Measurements from ENCODE around the gene IRF5. TPM values are rescaled to one million over a fixed set of nuclear protein-coding genes. Genes with fewer than 3 reads are reported as not detected.

Gene IRF5
- total and polyA plus RNA-seq, 2 donors (not counting 1 experiment from before 2014, with no cell fraction given), result 91.3 to 135 TPM

DNA sequence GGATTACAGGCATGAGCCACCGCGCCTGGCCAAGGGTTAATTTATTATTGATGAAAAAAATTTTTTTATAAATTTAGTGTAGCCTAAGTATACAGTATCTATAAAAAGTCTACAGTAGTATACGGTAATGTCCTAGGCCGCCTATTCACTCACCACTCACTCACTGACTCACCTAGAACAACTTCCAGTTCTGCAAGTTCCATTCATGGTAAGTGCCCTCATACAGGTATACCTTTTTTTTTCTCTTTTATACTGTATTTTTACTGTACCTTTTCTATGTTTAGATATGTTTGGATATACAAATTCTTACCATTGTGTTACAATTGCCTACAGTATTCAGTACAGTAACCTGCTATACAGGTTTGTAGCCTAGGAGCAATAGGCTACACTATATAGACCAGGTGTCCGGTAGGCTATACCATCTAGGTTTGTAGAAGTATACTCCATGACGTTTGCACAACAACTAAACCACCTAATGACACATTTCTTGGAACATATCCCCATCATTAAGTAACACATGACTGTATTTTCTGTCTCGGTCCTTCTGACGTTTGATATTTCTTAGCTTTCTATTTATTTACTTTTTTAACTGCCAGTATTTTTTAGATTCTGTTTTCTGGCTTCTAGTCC lies 23.4 kb downstream of the IRF5 start:
- H3K27me3 Mint-ChIP-seq, result no peaks in the 10 kb centered on the region
- H3K27ac Mint-ChIP-seq, result peak overlapping the region; percentile 88
- H3K27me3 ChIP-seq (replicated peaks in 1 of 4; ENCODE audit: control extremely low read depth in 1 of 4, control insufficient read depth in 3 of 4, insufficient read depth in 4 of 4, low read length in 3 of 4), result no peaks in the 10 kb centered on the region
- no peak overlapping the region for H2AFZ ChIP-seq (ENCODE audit: insufficient read depth, low read depth, low read length, poor library complexity, severe bottlenecking)
- ATAC-seq (ENCODE audit: low read depth) (no peak), DNase-seq (no peak)
- intact Hi-C loops (cut with micrococcal nuclease), result loop anchor here (10.0 kb wide), 1 partner anchor 94 kb away; the partner anchor contains the start of gene TNPO3
- CTCF ChIA-PET, result interaction anchor here (1.2 to 3.8 kb wide), 3 partner anchors 21 to 78 kb away, joined by 3 to 12 read pairs (median 5); no protein-coding TSS in a partner anchor
- H4K20me1 ChIP-seq (ENCODE audit: control insufficient read depth, insufficient read depth, low read length, poor library complexity, severe bottlenecking), result no peaks in the 10 kb centered on the region
- H3K4me3 Mint-ChIP-seq, result no peak overlapping the region
- H3K4me2 ChIP-seq (replicated peaks; ENCODE audit: low read depth, low read length, poor library complexity, severe bottlenecking), result no peak overlapping the region
- H3K9me3 Mint-ChIP-seq (ENCODE audit: insufficient read depth), result no peaks in the 10 kb centered on the region
- H3K4me1 Mint-ChIP-seq, result peaks cover 34% of the 10 kb centered on the region
- no peak overlapping the region for H3K4me3 ChIP-seq (ENCODE audit: control extremely low read depth in 1 of 5, extremely low read depth in 1 of 5, insufficient read depth in 1 of 5, low read depth in 2 of 5, low read length in 4 of 5)
- peaks cover 24 to 56% of the 10 kb centered on the region in 2 experiments for H3K36me3 ChIP-seq (replicated peaks in 1 of 2; ENCODE audit: control extremely low read depth in 1 of 2, control insufficient read depth in 1 of 2, extremely low read depth in 1 of 2, insufficient read depth in 2 of 2, low read length in 1 of 2)
- WGBS (ENCODE audit: insufficient coverage), result no CpG with 5 or more reads among the region's 8 CpGs
- H3K79me2 ChIP-seq (ENCODE audit: control insufficient read depth, insufficient read depth, low read length), result peaks cover 13% of the 10 kb centered on the region
- no peaks in the 10 kb centered on the region for H3K9me3 ChIP-seq (ENCODE audit: control extremely low read depth in 1 of 3, control insufficient read depth in 2 of 3, insufficient read depth in 1 of 3, low read length in 2 of 3)
- H3K4me1 ChIP-seq (ENCODE audit: control insufficient read depth in 2 of 2, insufficient read depth in 2 of 2, low read length in 2 of 2), result peaks cover 16% of the 10 kb centered on the region in 2 donors
- H3K9ac ChIP-seq (ENCODE audit: low read length), result no peak overlapping the region
- POLR2A ChIA-PET, result interaction anchor here (0.5 to 1.9 kb wide), 3 partner anchors 18 to 330 kb away, joined by 5 to 21 read pairs (median 6); no protein-coding TSS in a partner anchor
- H3K27ac ChIP-seq (ENCODE audit: low read length in 2 of 2), result peak overlapping the region in 1 of 2 donors; percentile 55
- TF ChIP-seq, protein P1, sequence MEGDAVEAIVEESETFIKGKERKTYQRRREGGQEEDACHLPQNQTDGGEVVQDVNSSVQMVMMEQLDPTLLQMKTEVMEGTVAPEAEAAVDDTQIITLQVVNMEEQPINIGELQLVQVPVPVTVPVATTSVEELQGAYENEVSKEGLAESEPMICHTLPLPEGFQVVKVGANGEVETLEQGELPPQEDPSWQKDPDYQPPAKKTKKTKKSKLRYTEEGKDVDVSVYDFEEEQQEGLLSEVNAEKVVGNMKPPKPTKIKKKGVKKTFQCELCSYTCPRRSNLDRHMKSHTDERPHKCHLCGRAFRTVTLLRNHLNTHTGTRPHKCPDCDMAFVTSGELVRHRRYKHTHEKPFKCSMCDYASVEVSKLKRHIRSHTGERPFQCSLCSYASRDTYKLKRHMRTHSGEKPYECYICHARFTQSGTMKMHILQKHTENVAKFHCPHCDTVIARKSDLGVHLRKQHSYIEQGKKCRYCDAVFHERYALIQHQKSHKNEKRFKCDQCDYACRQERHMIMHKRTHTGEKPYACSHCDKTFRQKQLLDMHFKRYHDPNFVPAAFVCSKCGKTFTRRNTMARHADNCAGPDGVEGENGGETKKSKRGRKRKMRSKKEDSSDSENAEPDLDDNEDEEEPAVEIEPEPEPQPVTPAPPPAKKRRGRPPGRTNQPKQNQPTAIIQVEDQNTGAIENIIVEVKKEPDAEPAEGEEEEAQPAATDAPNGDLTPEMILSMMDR (IDR thresholded peaks at IDR 0.05), result no peak
- TF ChIP-seq EZH2 (IDR thresholded peaks at IDR 0.05; ENCODE audit: borderline replicate concordance, insufficient read depth, low read depth, low read length, poor library complexity, severe bottlenecking), result no peak

DNA sequence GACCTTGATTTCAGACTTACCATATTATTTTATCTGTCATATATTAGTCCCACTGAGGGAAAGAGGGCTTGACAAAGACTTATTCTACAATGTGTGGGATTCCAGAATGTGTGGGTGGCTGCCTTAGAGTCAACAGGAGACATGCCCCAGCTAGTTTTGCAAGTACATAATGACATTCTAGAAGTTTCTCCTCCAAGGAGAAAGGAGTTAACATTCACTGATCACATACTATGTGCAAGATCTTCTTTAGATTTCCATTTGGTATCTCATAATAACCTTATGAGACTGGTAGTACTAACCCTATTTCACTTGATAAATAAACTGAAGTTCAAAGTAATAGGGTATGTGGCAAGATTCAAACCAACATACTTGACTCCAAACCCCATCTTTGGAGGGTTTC lies 25.2 kb downstream of the IRF5 start:
- H4K20me1 ChIP-seq (ENCODE audit: control insufficient read depth, insufficient read depth, low read length, poor library complexity, severe bottlenecking), result no peaks in the 10 kb centered on the region
- DNase-seq (no peak), ATAC-seq (ENCODE audit: low read depth) (peak; percentile 16)
- TF ChIP-seq, protein P1 (IDR thresholded peaks at IDR 0.05), result no peak
- peaks cover 16% of the 10 kb centered on the region in 2 donors for H3K4me1 ChIP-seq (ENCODE audit: control insufficient read depth in 2 of 2, insufficient read depth in 2 of 2, low read length in 2 of 2)
- H2AFZ ChIP-seq (ENCODE audit: insufficient read depth, low read depth, low read length, poor library complexity, severe bottlenecking), result no peak overlapping the region
- intact Hi-C loops (cut with micrococcal nuclease), result loop anchor here (1.0 to 10.0 kb wide), 5 partner anchors 8 to 92 kb away; partner anchors contain the start of gene TNPO3
- peak overlapping the region in 1 of 5 experiments; percentile 36 for H3K4me3 ChIP-seq (ENCODE audit: control extremely low read depth in 1 of 5, extremely low read depth in 1 of 5, insufficient read depth in 1 of 5, low read depth in 2 of 5, low read length in 4 of 5)
- H3K9me3 ChIP-seq (ENCODE audit: control extremely low read depth in 1 of 3, control insufficient read depth in 2 of 3, insufficient read depth in 1 of 3, low read length in 2 of 3), result no peaks in the 10 kb centered on the region
- CTCF ChIA-PET, result interaction anchor here (0.6 to 3.8 kb wide), 5 partner anchors 22 to 79 kb away, joined by 3 to 12 read pairs (median 4); no protein-coding TSS in a partner anchor
- H3K4me2 ChIP-seq (replicated peaks; ENCODE audit: low read depth, low read length, poor library complexity, severe bottlenecking), result peak overlapping the region; percentile 52
- H3K9ac ChIP-seq (ENCODE audit: low read length), result peak overlapping the region; percentile 34
- peak overlapping the region; percentile 80 to 92 for H3K27ac ChIP-seq (ENCODE audit: low read length in 2 of 2)
- H3K27me3 ChIP-seq (replicated peaks in 1 of 4; ENCODE audit: control extremely low read depth in 1 of 4, control insufficient read depth in 3 of 4, insufficient read depth in 4 of 4, low read length in 3 of 4), result no peaks in the 10 kb centered on the region
- no peaks in the 10 kb centered on the region for H3K27me3 Mint-ChIP-seq
- H3K4me1 Mint-ChIP-seq, result peaks cover 27% of the 10 kb centered on the region
- no peaks in the 10 kb centered on the region for H3K9me3 Mint-ChIP-seq (ENCODE audit: insufficient read depth)
- H3K79me2 ChIP-seq (ENCODE audit: control insufficient read depth, insufficient read depth, low read length), result peaks cover 13% of the 10 kb centered on the region
- POLR2A ChIA-PET, result interaction anchor here (1.5 to 1.9 kb wide), 2 partner anchors 9 to 22 kb away, joined by 3 to 21 read pairs; no protein-coding TSS in a partner anchor
- H3K4me3 Mint-ChIP-seq, result peak overlapping the region; percentile 74
- peaks cover 21 to 60% of the 10 kb centered on the region in 2 experiments for H3K36me3 ChIP-seq (replicated peaks in 1 of 2; ENCODE audit: control extremely low read depth in 1 of 2, control insufficient read depth in 1 of 2, extremely low read depth in 1 of 2, insufficient read depth in 2 of 2, low read length in 1 of 2)
- H3K27ac Mint-ChIP-seq, result peak overlapping the region; percentile 91

Measured in B cell (primary cell).